K562 (cell line): ENCODE data around the gene INSYN2B.

Source experiments
- EP300 ChIP-seq: IDR thresholded peaks from 2 replicates; pipeline ENCODE4 v1.6.1; 2012; ENCODE audit warnings: low read length, improper control_type of control experiment
- KDM1A ChIP-seq, 2 experiments: fragments of 450-650 bp; IDR thresholded peaks; 2 replicates each; pipeline ENCODE4 v1.6.1; 2016; ENCODE audit warnings: mild to moderate bottlenecking in 2 of 2
- NONO ChIP-seq, 2 experiments: fragments of 200-400 bp in 1 of 2; fragments of 450-650 bp in 1 of 2; formaldehyde crosslinking in 1 of 2; IDR thresholded peaks; 2 replicates each; pipeline ENCODE4 v1.6.1; 2017; ENCODE audit warnings: low read depth in 2 of 2, mild to moderate bottlenecking in 2 of 2, moderate library complexity in 2 of 2, low read length in 1 of 2
- POLR2A ChIP-seq: fragments of 450-650 bp; conservative IDR thresholded peaks from 2 replicates; pipeline ENCODE4 v1.6.1; 2016
- RFX5 ChIP-seq: IDR thresholded peaks from 2 replicates; pipeline ENCODE4 v1.6.1; 2011; ENCODE audit warnings: low read depth, mild to moderate bottlenecking, improper control_type of control experiment, low read length
- ZNF212 ChIP-seq: fragments of 450-650 bp; formaldehyde crosslinking; IDR thresholded peaks from 2 replicates; pipeline ENCODE4 v1.4.0; 2020; ENCODE audit warnings: mild to moderate bottlenecking
- ZNF274 ChIP-seq: IDR thresholded peaks from 2 replicates; pipeline ENCODE4 v1.6.1; 2011; ENCODE audit warnings: low read depth, mild to moderate bottlenecking, low read length, moderate library complexity, borderline replicate concordance
- ZNF324 ChIP-seq: fragments of 250-450 bp; sonication (Bioruptor Pico); IDR thresholded peaks from 2 replicates; pipeline ENCODE4 v1.4.0; 2020; ENCODE audit warnings: mild to moderate bottlenecking
- TF ChIP-seq, protein P1 (sequence below), 2 experiments: fragments of 450-650 bp in 1 of 2; sonication (generic) in 1 of 2; formaldehyde crosslinking in 1 of 2; IDR thresholded peaks in 1 of 2; conservative IDR thresholded peaks in 1 of 2; 2 replicates each; pipeline versions ENCODE4 v1.6.1 to v1.8.1; 2016 to 2023; ENCODE audit warnings: mild to moderate bottlenecking in 2 of 2, moderate library complexity in 2 of 2, inconsistent platforms in 1 of 2, missing genetic modification reagents in 1 of 2

DNA sequence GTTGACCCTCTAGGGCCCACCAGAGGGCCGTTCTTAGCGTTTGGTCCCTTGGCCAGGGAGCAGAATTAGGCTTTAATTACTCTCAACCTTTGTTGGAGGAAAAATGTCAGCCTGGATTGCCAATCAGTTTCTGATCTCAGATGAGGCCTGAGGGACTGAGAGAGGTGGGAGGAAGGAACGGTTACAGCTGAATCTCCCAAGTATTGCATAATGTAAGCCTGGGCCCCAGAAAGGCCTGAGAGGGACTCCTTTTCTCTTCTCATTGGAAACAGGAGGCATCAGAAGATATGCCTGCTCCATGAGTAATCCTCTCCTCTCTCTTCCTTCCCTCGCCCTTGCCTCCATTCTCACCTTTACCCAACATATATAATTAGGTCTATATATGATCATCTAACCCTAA, 105.7 kb downstream of the INSYN2B start:
- TF ChIP-seq NONO (IDR thresholded peaks at IDR 0.05; ENCODE audit: low read depth in 2 of 2, low read length in 1 of 2) (no peak), KDM1A (IDR thresholded peaks at IDR 0.05) (no peak), POLR2A (no peak), ZNF212 (no peak), ZNF324 (no peak), RFX5 (no peak), ZNF274 (no peak), EP300 (no peak)
- TF ChIP-seq, protein P1, sequence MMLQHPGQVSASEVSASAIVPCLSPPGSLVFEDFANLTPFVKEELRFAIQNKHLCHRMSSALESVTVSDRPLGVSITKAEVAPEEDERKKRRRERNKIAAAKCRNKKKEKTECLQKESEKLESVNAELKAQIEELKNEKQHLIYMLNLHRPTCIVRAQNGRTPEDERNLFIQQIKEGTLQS (IDR thresholded peaks at IDR 0.05): no peak
- TF ChIP-seq, protein P1 (CRISPR knock-in tag; conservative IDR thresholded peaks at IDR 0.05): no peak
